GM23338 (cell line): ENCODE measurements around the gene LRRC52.

ENCODE experiments used
- CTCF ChIP-seq, 2 experiments: fragments of 200-600 bp in 1 of 2; sonication (generic) in 1 of 2; conservative IDR thresholded peaks; 2 replicates each; pipeline versions ENCODE4 v1.5.1 to v1.6.1; 2016 to 2017; ENCODE audit warnings: antibody characterized with exemption in 2 of 2, low read depth in 2 of 2, mild to moderate bottlenecking in 2 of 2, moderate library complexity in 1 of 2
- EZH2 ChIP-seq: fragments of 200-600 bp; sonication (generic); IDR thresholded peaks from one replicate; pipeline ENCODE4 v1.8.0; 2017; ENCODE audit warnings: antibody characterized with exemption, mild to moderate bottlenecking, low read depth; ENCODE audit not compliant: unreplicated experiment
- EZH2phosphoT487 ChIP-seq: fragments of 200-600 bp; sonication (generic); IDR thresholded peaks from one replicate; pipeline ENCODE4 v1.8.1; 2018; ENCODE audit warnings: antibody characterized with exemption; ENCODE audit not compliant: unreplicated experiment
- REST ChIP-seq: IDR thresholded peaks from one replicate; pipeline ENCODE4 v1.6.1; 2018; ENCODE audit warnings: antibody characterized with exemption; ENCODE audit not compliant: unreplicated experiment
- ZNF114 ChIP-seq: fragments of 250-450 bp; sonication (Bioruptor Pico); IDR thresholded peaks from 2 replicates; pipeline ENCODE4 v1.5.0; 2020; ENCODE audit warnings: mild to moderate bottlenecking, moderate library complexity

- TF ChIP-seq CTCF (conservative IDR thresholded peaks at IDR 0.05; ENCODE audit: low read depth in 2 of 2) (no peak), EZH2phosphoT487 (no peak), ZNF114 (no peak), REST (no peak), EZH2 (no peak)
These were observed 23.2 kb upstream of the LRRC52 start for GRCh38 chr1:165520646-165521045.
